Activated CD8-positive, alpha-beta T cell treated with anti-CD3 and anti-CD28 coated beads for 36 hours (primary cell): ENCODE data around the gene MBD6. TPM values are rescaled to one million over a fixed set of nuclear protein-coding genes. Genes with fewer than 3 reads are reported as not detected.

Experiments
- ATAC-seq: fragments of 200-7000 bp; cut with Tn5 transposase; one replicate; pipeline ENCODE4 v1.10.0; 2021; ENCODE audit warnings: mild to moderate bottlenecking, moderate library complexity
- CTCF ChIA-PET: fragments of 350-600 bp; sonication (Branson Sonifier 250); formaldehyde crosslinking; loops from one replicate; lab custom pipeline; 2021; ENCODE audit warnings: antibody characterized with exemption; lab: Charles Lee
- POLR2A ChIA-PET: fragments of 350-600 bp; sonication (Branson Sonifier 250); formaldehyde crosslinking; loops from one replicate; lab custom pipeline; 2021; ENCODE audit warnings: antibody characterized with exemption; lab: Charles Lee
- DNase-seq: peaks from one replicate; pipeline ENCODE4 v3.0.0-alpha.2; 2020
- H3K27ac Mint-ChIP-seq: one replicate; pipeline ENCODE4 v1.8.0; 2021; ENCODE audit warnings: mild to moderate bottlenecking, mixed read lengths
- H3K27me3 Mint-ChIP-seq: one replicate; pipeline ENCODE4 v1.8.0; 2021; ENCODE audit warnings: mixed read lengths
- H3K36me3 Mint-ChIP-seq: one replicate; pipeline ENCODE4 v1.8.0; 2021; ENCODE audit warnings: low read depth, mixed read lengths
- H3K4me1 Mint-ChIP-seq: one replicate; pipeline ENCODE4 v1.8.0; 2021; ENCODE audit warnings: low read depth, mixed read lengths
- H3K4me3 Mint-ChIP-seq: one replicate; pipeline ENCODE4 v1.8.0; 2021; ENCODE audit warnings: mild to moderate bottlenecking, moderate library complexity, mixed read lengths
- H3K9me3 Mint-ChIP-seq: one replicate; pipeline ENCODE4 v1.8.0; 2021; ENCODE audit warnings: mixed read lengths
- intact Hi-C: fragments of 100-400 bp; cut with micrococcal nuclease; formaldehyde crosslinking; loops from one replicate; pipeline ENCODE4 v1.10.0; 2022
- total RNA-seq, 2 experiments: library from RNA; stranded (reverse); gene quantifications; one replicate each; pipeline ENCODE4 v1.2.3, GENCODE V29; 2021
- TF ChIP-seq, protein P1 (sequence below): fragments of 200-600 bp; IDR thresholded peaks from one replicate; pipeline ENCODE4 v1.8.0; 2022; ENCODE audit warnings: antibody characterized with exemption, mild to moderate bottlenecking

Gene MBD6
- total RNA-seq, 2 experiments from 2014 or later, result 46.5 to 47.3 TPM

DNA sequence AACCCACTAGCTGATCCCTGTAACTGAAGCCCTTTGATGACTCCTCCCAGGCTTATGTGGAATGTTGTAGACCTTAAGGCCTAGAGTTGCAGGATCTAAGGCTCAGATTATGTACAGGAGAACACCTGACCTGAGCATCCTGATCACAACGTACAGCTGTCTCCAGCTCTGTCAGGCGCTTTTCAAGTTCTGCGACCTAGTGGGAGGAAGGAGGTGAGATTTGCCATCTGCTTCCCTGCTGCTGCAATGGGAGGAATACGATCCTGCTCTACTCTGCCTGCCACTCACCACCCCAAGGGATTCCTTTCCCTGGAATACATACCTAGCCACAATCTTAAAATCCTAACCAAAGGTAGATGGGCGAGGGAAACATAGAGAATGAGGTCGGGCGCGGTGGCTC, 10.5 kb downstream of the MBD6 start:
- ChIA-PET POLR2A (interaction anchor here (0.8 to 1.4 kb wide), 2 partner anchors 10 kb away, joined by 3 read pairs; no protein-coding TSS in a partner anchor), CTCF (no interaction called here)
- intact Hi-C loops, result no loop called here
- H3K4me3 Mint-ChIP-seq, result no peak overlapping the region
- no peak overlapping the region for H3K27ac Mint-ChIP-seq
- peaks cover under 1% of the 10 kb centered on the region for H3K4me1 Mint-ChIP-seq
- no peaks in the 10 kb centered on the region for H3K27me3 Mint-ChIP-seq
- TF ChIP-seq, protein P1, sequence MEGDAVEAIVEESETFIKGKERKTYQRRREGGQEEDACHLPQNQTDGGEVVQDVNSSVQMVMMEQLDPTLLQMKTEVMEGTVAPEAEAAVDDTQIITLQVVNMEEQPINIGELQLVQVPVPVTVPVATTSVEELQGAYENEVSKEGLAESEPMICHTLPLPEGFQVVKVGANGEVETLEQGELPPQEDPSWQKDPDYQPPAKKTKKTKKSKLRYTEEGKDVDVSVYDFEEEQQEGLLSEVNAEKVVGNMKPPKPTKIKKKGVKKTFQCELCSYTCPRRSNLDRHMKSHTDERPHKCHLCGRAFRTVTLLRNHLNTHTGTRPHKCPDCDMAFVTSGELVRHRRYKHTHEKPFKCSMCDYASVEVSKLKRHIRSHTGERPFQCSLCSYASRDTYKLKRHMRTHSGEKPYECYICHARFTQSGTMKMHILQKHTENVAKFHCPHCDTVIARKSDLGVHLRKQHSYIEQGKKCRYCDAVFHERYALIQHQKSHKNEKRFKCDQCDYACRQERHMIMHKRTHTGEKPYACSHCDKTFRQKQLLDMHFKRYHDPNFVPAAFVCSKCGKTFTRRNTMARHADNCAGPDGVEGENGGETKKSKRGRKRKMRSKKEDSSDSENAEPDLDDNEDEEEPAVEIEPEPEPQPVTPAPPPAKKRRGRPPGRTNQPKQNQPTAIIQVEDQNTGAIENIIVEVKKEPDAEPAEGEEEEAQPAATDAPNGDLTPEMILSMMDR, result no peak
- H3K9me3 Mint-ChIP-seq, result no peaks in the 10 kb centered on the region
- H3K36me3 Mint-ChIP-seq, result peaks cover 14% of the 10 kb centered on the region
- ATAC-seq (no peak), DNase-seq (no peak)

GRCh38 chr12:57534250-57534649, 11.6 kb downstream of the MBD6 start:
- TF ChIP-seq, protein P1, result no peak
- Mint-ChIP-seq H3K9me3 (no peaks in the 10 kb centered on the region), H3K4me3 (no peak overlapping the region), H3K36me3 (peaks cover 8% of the 10 kb centered on the region), H3K27me3 (no peaks in the 10 kb centered on the region), H3K4me1 (peaks cover 3% of the 10 kb centered on the region), H3K27ac (no peak overlapping the region)
- CTCF ChIA-PET, result interaction anchor here (0.8 to 3.6 kb wide), 4 partner anchors 9 to 159 kb away, joined by 3 to 9 read pairs (median 4); partner anchors contain the start of gene B4GALNT1
- DNase-seq, result no peak
- POLR2A ChIA-PET, result interaction anchor here (0.5 to 2.2 kb wide), 3 partner anchors 9 to 1003 kb away, joined by 3 to 12 read pairs (median 3); no protein-coding TSS in a partner anchor
- ATAC-seq, result no peak
- intact Hi-C loops, result no loop called here

- Mint-ChIP-seq H3K4me3 (no peak overlapping the region), H3K27ac (no peak overlapping the region), H3K9me3 (no peaks in the 10 kb centered on the region), H3K36me3 (peaks cover 1% of the 10 kb centered on the region), H3K27me3 (no peaks in the 10 kb centered on the region), H3K4me1 (peaks cover 3% of the 10 kb centered on the region)
- ATAC-seq (no peak), DNase-seq (no peak)
- intact Hi-C loops, result no loop called here
- ChIA-PET POLR2A (interaction anchor here (1.1 to 2.2 kb wide), 5 partner anchors 8 to 38 kb away, joined by 3 to 12 read pairs (median 4); no protein-coding TSS in a partner anchor), CTCF (interaction anchor here (1.0 to 3.6 kb wide), 3 partner anchors 10 to 98 kb away, joined by 3 to 9 read pairs (median 4); partner anchors contain the start of gene B4GALNT1)
- TF ChIP-seq, protein P1, result no peak
Measured at GRCh38 chr12:57534991-57535543, 12.4 kb downstream of the MBD6 start.

DNA sequence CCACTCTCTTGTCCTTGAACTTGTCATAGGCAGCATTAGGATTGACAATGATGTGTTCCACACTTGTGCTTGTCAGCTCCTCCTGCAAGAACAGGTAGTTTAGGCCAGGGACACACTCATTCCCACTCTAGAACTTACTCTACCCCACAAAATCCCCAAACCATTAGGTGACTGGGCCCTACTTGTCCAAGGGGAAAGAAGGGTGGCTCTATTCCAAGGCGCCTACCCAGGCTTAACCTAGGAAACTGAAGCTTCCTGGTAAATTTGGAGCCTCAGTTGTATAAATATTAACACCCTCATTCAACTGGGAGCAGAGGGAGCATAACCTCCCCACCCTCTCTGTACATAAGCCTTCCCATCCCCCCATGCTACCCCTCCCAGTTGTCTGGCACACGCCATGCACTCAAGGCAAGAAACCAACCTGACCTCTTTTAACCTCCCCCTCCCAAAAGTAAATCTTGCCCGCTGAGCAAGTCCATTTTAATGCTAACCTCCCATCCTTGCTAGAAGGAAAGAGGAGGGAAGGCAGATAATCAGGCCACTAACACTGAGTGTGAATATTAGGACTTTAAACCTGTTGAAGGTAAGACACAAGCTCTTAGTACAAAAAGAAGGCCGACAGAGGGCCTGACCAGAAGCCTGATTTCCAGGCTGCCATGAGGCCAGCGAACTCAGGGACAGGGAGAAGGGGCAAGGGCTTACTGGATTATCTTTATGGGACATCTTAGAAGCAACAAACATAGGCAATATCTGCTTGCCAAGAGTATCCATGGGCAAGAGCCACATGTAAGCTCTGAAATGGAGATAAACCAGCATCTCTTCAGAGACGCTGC, 13.4 kb downstream of the MBD6 start:
- ChIA-PET CTCF (interaction anchor here (3.6 kb wide), 1 partner anchor 10 kb away, joined by 9 read pairs; no protein-coding TSS in a partner anchor), POLR2A (interaction anchor here (0.6 to 2.2 kb wide), 6 partner anchors 10 to 721 kb away, joined by 3 to 12 read pairs (median 4); no protein-coding TSS in a partner anchor)
- TF ChIP-seq, protein P1, result no peak

More for the DNA sequence above, 13.4 kb downstream of the MBD6 start:
- no peaks in the 10 kb centered on the region for H3K9me3 Mint-ChIP-seq
- peaks cover 5% of the 10 kb centered on the region for H3K36me3 Mint-ChIP-seq
- intact Hi-C loops, result no loop called here
- no peak for DNase-seq
- no peak overlapping the region for H3K4me3 Mint-ChIP-seq
- ATAC-seq, result no peak
- no peaks in the 10 kb centered on the region for H3K27me3 Mint-ChIP-seq
- no peak overlapping the region for H3K27ac Mint-ChIP-seq
- peaks cover 3% of the 10 kb centered on the region for H3K4me1 Mint-ChIP-seq
